ENCODE data around the gene POGLUT2.

POGLUT2 gene

DNA sequence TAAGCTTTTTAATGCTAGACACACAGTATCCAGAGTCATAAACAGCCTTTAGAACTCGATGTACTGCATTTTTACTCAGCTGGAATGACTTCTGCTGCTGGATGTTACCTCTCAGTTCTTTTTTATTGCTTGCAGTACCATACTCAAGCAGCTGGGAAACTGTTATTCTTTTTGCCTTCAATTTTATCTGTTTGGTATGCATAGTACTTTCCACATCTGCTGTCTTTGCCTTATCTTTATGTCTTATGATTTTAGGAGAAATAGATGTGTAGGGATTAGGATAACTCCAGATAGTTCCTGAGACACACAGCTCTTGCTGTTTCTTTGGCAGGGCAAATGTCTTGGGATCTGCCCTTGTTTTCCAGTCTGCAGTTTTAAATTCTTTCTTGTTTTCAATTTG lies 56.7 kb downstream of the POGLUT2 start:
- DNase-seq (ENCODE audit: low read depth) = peak; percentile 8
- TF ChIP-seq, protein P1, sequence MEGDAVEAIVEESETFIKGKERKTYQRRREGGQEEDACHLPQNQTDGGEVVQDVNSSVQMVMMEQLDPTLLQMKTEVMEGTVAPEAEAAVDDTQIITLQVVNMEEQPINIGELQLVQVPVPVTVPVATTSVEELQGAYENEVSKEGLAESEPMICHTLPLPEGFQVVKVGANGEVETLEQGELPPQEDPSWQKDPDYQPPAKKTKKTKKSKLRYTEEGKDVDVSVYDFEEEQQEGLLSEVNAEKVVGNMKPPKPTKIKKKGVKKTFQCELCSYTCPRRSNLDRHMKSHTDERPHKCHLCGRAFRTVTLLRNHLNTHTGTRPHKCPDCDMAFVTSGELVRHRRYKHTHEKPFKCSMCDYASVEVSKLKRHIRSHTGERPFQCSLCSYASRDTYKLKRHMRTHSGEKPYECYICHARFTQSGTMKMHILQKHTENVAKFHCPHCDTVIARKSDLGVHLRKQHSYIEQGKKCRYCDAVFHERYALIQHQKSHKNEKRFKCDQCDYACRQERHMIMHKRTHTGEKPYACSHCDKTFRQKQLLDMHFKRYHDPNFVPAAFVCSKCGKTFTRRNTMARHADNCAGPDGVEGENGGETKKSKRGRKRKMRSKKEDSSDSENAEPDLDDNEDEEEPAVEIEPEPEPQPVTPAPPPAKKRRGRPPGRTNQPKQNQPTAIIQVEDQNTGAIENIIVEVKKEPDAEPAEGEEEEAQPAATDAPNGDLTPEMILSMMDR (conservative IDR thresholded peaks at IDR 0.05; ENCODE audit: low read depth, low read length) = no peak

More for the DNA sequence above, 56.7 kb downstream of the POGLUT2 start:
- H3K4me3 ChIP-seq (ENCODE audit: low read depth, low read length) = no peak overlapping the region
